WTC11 (cell line): ENCODE data around the gene PPP1R10. TPM values are rescaled to one million over a fixed set of nuclear protein-coding genes. Genes with fewer than 3 reads are reported as not detected.

ENCODE experiments used
- ATAC-seq: fragments of 200-7000 bp; cut with Tn5 transposase; 2 replicates; pipeline ENCODE4 v1.10.0; 2021; ENCODE audit warnings: mild to moderate bottlenecking, moderate library complexity
- CTCF ChIA-PET: fragments of 300-600 bp; sonication (Branson Sonifier 250); formaldehyde crosslinking; loops from one replicate; lab custom pipeline; 2021; ENCODE audit warnings: antibody characterized with exemption; lab: Charles Lee
- POLR2A ChIA-PET: fragments of 350-600 bp; sonication (Branson Sonifier 250); formaldehyde crosslinking; loops from one replicate; lab custom pipeline; 2021; ENCODE audit warnings: antibody characterized with exemption; lab: Charles Lee
- DNase-seq: peaks from one replicate; pipeline ENCODE4 v3.0.0; 2021; ENCODE audit warnings: low spot score
- H3K27ac Mint-ChIP-seq: 2 replicates; pipeline ENCODE4 v1.8.0; 2021; ENCODE audit warnings: mixed read lengths
- H3K27me3 Mint-ChIP-seq: 2 replicates; pipeline ENCODE4 v1.8.0; 2021; ENCODE audit warnings: low read depth, mild to moderate bottlenecking, moderate library complexity, mixed read lengths
- H3K36me3 Mint-ChIP-seq: 2 replicates; pipeline ENCODE4 v1.8.0; 2021; ENCODE audit warnings: mixed read lengths
- H3K4me1 Mint-ChIP-seq: 2 replicates; pipeline ENCODE4 v1.8.0; 2022; ENCODE audit warnings: mixed read lengths
- H3K4me3 Mint-ChIP-seq: 2 replicates; pipeline ENCODE4 v1.8.0; 2021; ENCODE audit warnings: mild to moderate bottlenecking, moderate library complexity, mixed read lengths
- H3K9me3 Mint-ChIP-seq: 2 replicates; pipeline ENCODE4 v1.8.0; 2021; ENCODE audit warnings: mixed read lengths
- CREB1 ChIP-seq: sonication (generic); formaldehyde crosslinking; IDR thresholded peaks from 2 replicates; pipeline ENCODE4 v1.8.0; 2023; ENCODE audit warnings: mild to moderate bottlenecking, missing genetic modification reagents
- EMX1 ChIP-seq: fragments of 250-450 bp; sonication (Bioruptor Pico); IDR thresholded peaks from 2 replicates; pipeline ENCODE4 v1.8.0; 2021; ENCODE audit warnings: mild to moderate bottlenecking
- ESRRA ChIP-seq: sonication (generic); formaldehyde crosslinking; IDR thresholded peaks from 2 replicates; pipeline ENCODE4 v1.8.1; 2022; ENCODE audit warnings: mild to moderate bottlenecking, missing genetic modification reagents, borderline replicate concordance
- ETV6 ChIP-seq: sonication (generic); formaldehyde crosslinking; IDR thresholded peaks from 2 replicates; pipeline ENCODE4 v1.8.1; 2022; ENCODE audit warnings: mild to moderate bottlenecking, missing genetic modification reagents
- FOXP4 ChIP-seq: sonication (generic); formaldehyde crosslinking; IDR thresholded peaks from 2 replicates; pipeline ENCODE4 v1.8.0; 2022; ENCODE audit warnings: mild to moderate bottlenecking, missing genetic modification reagents
- GRHL2 ChIP-seq: fragments of 250-450 bp; sonication (Bioruptor Pico); IDR thresholded peaks from 2 replicates; pipeline ENCODE4 v1.8.0; 2022; ENCODE audit warnings: mild to moderate bottlenecking, moderate library complexity; ENCODE audit not compliant: insufficient replicate concordance, severe bottlenecking
- KAT7 ChIP-seq: sonication (generic); formaldehyde crosslinking; IDR thresholded peaks from 2 replicates; pipeline ENCODE4 v1.8.1; 2023; ENCODE audit warnings: missing genetic modification reagents, mild to moderate bottlenecking, borderline replicate concordance
- MLX ChIP-seq: sonication (generic); formaldehyde crosslinking; IDR thresholded peaks from 2 replicates; pipeline ENCODE4 v1.8.1; 2023; ENCODE audit warnings: mild to moderate bottlenecking, missing genetic modification reagents, moderate library complexity
- NFYB ChIP-seq: sonication (generic); formaldehyde crosslinking; conservative IDR thresholded peaks from 2 replicates; pipeline ENCODE4 v1.8.0; 2022; ENCODE audit warnings: low read depth, missing genetic modification reagents
- OVOL2 ChIP-seq: fragments of 250-450 bp; sonication (Bioruptor Pico); IDR thresholded peaks from 2 replicates; pipeline ENCODE4 v1.9.0; 2021; ENCODE audit warnings: mild to moderate bottlenecking, borderline replicate concordance
- ZNF425 ChIP-seq: fragments of 250-450 bp; sonication (Bioruptor Pico); conservative IDR thresholded peaks from 2 replicates; pipeline ENCODE4 v1.9.0; 2021; ENCODE audit warnings: mild to moderate bottlenecking
- total RNA-seq: library from RNA; stranded (reverse); gene quantifications from 3 replicates; pipeline ENCODE4 v1.2.3, GENCODE V29; 2021
- TF ChIP-seq, protein P1 (sequence below): sonication (generic); formaldehyde crosslinking; IDR thresholded peaks from 2 replicates; pipeline ENCODE4 v1.8.0; 2023; ENCODE audit warnings: missing genetic modification reagents, mild to moderate bottlenecking, borderline replicate concordance
- TF ChIP-seq, protein P2 (sequence below): fragments of 250-450 bp; sonication (Bioruptor Pico); IDR thresholded peaks from 2 replicates; pipeline ENCODE4 v1.9.0; 2021; ENCODE audit warnings: mild to moderate bottlenecking
- TF ChIP-seq, protein P3 (sequence below): sonication (generic); formaldehyde crosslinking; IDR thresholded peaks from 2 replicates; pipeline ENCODE4 v1.8.1; 2023; ENCODE audit warnings: mild to moderate bottlenecking, missing genetic modification reagents
- TF ChIP-seq, protein P4 (sequence below): sonication (generic); formaldehyde crosslinking; IDR thresholded peaks from 2 replicates; pipeline ENCODE4 v1.8.0; 2023; ENCODE audit warnings: missing genetic modification reagents
- TF ChIP-seq, protein P5 (sequence below): sonication (generic); formaldehyde crosslinking; IDR thresholded peaks from 2 replicates; pipeline ENCODE4 v1.8.1; 2022; ENCODE audit warnings: missing genetic modification reagents, borderline replicate concordance

PPP1R10 gene
- total RNA-seq, 1 experiment from 2014 or later: 83.1 TPM

DNA sequence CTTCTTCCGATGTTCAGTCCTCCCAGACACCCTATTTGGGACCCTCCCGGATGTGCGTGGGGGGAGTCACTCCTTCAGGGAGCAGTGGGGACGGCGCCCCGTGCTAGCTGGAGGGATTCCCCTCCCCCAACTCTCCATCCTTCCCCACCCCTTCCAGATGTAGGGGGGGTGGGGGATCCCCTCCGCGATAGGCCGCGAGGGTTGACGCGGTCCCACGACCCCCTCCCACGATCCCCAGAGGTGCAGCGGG, 61.3 kb downstream of the PPP1R10 start (continued):
- TF ChIP-seq, protein P1, sequence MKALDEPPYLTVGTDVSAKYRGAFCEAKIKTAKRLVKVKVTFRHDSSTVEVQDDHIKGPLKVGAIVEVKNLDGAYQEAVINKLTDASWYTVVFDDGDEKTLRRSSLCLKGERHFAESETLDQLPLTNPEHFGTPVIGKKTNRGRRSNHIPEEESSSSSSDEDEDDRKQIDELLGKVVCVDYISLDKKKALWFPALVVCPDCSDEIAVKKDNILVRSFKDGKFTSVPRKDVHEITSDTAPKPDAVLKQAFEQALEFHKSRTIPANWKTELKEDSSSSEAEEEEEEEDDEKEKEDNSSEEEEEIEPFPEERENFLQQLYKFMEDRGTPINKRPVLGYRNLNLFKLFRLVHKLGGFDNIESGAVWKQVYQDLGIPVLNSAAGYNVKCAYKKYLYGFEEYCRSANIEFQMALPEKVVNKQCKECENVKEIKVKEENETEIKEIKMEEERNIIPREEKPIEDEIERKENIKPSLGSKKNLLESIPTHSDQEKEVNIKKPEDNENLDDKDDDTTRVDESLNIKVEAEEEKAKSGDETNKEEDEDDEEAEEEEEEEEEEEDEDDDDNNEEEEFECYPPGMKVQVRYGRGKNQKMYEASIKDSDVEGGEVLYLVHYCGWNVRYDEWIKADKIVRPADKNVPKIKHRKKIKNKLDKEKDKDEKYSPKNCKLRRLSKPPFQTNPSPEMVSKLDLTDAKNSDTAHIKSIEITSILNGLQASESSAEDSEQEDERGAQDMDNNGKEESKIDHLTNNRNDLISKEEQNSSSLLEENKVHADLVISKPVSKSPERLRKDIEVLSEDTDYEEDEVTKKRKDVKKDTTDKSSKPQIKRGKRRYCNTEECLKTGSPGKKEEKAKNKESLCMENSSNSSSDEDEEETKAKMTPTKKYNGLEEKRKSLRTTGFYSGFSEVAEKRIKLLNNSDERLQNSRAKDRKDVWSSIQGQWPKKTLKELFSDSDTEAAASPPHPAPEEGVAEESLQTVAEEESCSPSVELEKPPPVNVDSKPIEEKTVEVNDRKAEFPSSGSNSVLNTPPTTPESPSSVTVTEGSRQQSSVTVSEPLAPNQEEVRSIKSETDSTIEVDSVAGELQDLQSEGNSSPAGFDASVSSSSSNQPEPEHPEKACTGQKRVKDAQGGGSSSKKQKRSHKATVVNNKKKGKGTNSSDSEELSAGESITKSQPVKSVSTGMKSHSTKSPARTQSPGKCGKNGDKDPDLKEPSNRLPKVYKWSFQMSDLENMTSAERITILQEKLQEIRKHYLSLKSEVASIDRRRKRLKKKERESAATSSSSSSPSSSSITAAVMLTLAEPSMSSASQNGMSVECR (CRISPR knock-in tag): no peak
- TF ChIP-seq, protein P2, sequence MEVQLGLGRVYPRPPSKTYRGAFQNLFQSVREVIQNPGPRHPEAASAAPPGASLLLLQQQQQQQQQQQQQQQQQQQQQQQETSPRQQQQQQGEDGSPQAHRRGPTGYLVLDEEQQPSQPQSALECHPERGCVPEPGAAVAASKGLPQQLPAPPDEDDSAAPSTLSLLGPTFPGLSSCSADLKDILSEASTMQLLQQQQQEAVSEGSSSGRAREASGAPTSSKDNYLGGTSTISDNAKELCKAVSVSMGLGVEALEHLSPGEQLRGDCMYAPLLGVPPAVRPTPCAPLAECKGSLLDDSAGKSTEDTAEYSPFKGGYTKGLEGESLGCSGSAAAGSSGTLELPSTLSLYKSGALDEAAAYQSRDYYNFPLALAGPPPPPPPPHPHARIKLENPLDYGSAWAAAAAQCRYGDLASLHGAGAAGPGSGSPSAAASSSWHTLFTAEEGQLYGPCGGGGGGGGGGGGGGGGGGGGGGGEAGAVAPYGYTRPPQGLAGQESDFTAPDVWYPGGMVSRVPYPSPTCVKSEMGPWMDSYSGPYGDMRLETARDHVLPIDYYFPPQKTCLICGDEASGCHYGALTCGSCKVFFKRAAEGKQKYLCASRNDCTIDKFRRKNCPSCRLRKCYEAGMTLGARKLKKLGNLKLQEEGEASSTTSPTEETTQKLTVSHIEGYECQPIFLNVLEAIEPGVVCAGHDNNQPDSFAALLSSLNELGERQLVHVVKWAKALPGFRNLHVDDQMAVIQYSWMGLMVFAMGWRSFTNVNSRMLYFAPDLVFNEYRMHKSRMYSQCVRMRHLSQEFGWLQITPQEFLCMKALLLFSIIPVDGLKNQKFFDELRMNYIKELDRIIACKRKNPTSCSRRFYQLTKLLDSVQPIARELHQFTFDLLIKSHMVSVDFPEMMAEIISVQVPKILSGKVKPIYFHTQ: no peak
- TF ChIP-seq KAT7 (CRISPR knock-in tag): no peak

DNA sequence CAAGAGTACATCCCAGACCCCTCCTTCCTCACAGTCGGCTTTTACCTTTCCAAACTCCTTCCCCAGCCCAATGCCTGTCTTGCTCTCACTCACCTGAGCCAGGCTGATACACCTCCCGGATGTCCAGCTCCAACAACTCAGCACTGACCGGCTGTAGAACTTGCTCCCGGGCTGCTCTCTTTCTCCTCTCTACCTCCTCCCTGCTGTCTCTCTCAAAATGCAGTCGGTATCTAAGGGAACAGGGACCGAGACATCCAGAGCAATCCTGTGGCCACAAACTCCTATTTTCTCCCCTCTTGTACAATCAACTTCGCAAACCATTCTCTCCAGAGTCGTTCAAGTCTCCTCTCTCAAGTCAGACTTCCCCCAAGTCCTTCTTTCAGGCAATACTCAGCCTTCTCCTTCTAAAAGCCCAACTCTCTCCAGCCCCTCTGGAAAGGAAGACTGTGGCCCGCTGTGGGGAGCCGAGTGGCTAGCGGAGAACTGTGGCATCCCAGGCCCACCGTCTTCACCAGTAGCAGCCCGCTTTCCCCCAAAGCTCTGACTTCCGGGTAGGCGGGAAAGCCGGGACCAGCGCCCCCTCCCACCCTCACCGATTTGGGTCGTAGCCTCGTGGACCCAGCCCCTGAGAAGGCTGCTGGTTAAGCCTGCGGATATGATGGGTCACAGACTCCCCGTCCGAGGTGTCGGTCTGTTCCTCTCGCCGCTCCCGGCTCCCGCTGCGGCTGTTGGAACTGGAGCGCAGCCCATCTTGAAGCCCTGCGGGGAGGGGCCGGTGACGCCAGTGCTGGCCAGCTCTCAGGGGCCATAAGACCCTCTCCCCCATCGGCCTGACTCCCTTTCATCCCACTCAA, 61.9 kb downstream of the PPP1R10 start:
- Mint-ChIP-seq H3K27ac (peak overlapping the region; percentile 69), H3K4me3 (peak overlapping the region; percentile 92), H3K4me1 (peaks cover 20% of the 10 kb centered on the region), H3K9me3 (no peaks in the 10 kb centered on the region), H3K36me3 (peaks cover 46% of the 10 kb centered on the region), H3K27me3 (no peaks in the 10 kb centered on the region)
- ChIA-PET POLR2A (interaction anchor here (1.0 to 1.4 kb wide), 2 partner anchors 16 to 39 kb away, joined by 5 to 7 read pairs; partner anchors contain the start of gene ABCF1), CTCF (interaction anchor here (0.6 to 3.4 kb wide), 12 partner anchors 10 to 1030 kb away, joined by 3 to 38 read pairs (median 4); partner anchors contain the start of gene ABCF1)
- ATAC-seq (peak; percentile 12), DNase-seq (peak; percentile 61)
- TF ChIP-seq, protein P3, sequence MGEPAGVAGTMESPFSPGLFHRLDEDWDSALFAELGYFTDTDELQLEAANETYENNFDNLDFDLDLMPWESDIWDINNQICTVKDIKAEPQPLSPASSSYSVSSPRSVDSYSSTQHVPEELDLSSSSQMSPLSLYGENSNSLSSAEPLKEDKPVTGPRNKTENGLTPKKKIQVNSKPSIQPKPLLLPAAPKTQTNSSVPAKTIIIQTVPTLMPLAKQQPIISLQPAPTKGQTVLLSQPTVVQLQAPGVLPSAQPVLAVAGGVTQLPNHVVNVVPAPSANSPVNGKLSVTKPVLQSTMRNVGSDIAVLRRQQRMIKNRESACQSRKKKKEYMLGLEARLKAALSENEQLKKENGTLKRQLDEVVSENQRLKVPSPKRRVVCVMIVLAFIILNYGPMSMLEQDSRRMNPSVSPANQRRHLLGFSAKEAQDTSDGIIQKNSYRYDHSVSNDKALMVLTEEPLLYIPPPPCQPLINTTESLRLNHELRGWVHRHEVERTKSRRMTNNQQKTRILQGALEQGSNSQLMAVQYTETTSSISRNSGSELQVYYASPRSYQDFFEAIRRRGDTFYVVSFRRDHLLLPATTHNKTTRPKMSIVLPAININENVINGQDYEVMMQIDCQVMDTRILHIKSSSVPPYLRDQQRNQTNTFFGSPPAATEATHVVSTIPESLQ: no peak
- no peak for TF ChIP-seq OVOL2 (CRISPR knock-in tag)
- no peak for TF ChIP-seq EMX1
- TF ChIP-seq CREB1 (CRISPR knock-in tag): no peak
- TF ChIP-seq KAT7 (CRISPR knock-in tag): no peak
- TF ChIP-seq FOXP4 (CRISPR knock-in tag): 0 out of 2 replicates have a peak, but pooled peaks have one; percentile 12
- no peak for TF ChIP-seq GRHL2
- TF ChIP-seq, protein P4, sequence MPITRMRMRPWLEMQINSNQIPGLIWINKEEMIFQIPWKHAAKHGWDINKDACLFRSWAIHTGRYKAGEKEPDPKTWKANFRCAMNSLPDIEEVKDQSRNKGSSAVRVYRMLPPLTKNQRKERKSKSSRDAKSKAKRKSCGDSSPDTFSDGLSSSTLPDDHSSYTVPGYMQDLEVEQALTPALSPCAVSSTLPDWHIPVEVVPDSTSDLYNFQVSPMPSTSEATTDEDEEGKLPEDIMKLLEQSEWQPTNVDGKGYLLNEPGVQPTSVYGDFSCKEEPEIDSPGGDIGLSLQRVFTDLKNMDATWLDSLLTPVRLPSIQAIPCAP (CRISPR knock-in tag): 0 out of 2 replicates have a peak, but pooled peaks have one; percentile 31
- TF ChIP-seq ESRRA (CRISPR knock-in tag): no peak
- TF ChIP-seq, protein P5, sequence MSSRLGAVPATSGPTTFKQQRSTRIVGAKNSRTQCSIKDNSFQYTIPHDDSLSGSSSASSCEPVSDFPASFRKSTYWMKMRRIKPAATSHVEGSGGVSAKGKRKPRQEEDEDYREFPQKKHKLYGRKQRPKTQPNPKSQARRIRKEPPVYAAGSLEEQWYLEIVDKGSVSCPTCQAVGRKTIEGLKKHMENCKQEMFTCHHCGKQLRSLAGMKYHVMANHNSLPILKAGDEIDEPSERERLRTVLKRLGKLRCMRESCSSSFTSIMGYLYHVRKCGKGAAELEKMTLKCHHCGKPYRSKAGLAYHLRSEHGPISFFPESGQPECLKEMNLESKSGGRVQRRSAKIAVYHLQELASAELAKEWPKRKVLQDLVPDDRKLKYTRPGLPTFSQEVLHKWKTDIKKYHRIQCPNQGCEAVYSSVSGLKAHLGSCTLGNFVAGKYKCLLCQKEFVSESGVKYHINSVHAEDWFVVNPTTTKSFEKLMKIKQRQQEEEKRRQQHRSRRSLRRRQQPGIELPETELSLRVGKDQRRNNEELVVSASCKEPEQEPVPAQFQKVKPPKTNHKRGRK (CRISPR knock-in tag): no peak
- no peak for TF ChIP-seq MLX (CRISPR knock-in tag)
- peak; percentile 73; the same call in 1 of the 2 replicates for TF ChIP-seq ETV6
- TF ChIP-seq NFYB: no peak
- no peak for TF ChIP-seq ZNF425 (CRISPR knock-in tag)
